Peyer's patch (tissue), 4 donors: ENCODE data around the gene ANO7.

Experiments
- POLR2A ChIP-seq, 2 donors: fragments of 450-650 bp; IDR thresholded peaks; one replicate each; pipeline ENCODE4 v1.5.1; 2017; ENCODE audit warnings: antibody characterized with exemption in 2 of 2, mild to moderate bottlenecking in 2 of 2, moderate library complexity in 2 of 2
- TF ChIP-seq, protein P1 (sequence below), 6 experiments: fragments of 450-650 bp in 4 of 6; fragments of 200-600 bp in 2 of 6; sonication (generic) in 1 of 6; IDR thresholded peaks; one replicate each; pipeline ENCODE4 v1.5.1; 2017 to 2019; ENCODE audit warnings: antibody characterized with exemption in 6 of 6, mild to moderate bottlenecking in 3 of 6, moderate library complexity in 1 of 6

DNA sequence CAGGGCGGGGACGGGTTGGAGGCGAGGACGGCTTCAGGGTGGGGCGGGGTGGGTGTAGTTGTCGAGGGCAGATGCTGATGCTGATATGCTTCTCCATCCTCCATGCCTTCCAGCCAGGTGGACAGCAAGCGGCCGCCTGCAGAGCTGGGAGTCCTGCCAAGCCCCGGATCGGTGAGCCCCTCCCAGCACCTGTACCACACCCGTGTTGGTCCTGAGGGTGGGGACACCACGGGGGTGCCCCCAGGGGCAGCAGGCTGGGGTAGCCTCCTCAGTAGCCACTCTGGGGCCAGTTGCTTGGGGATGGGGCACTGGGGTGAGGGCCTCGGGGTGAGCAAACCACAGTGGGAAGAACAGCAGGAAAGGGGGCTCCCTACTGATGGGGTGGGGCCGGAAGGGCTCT is 2.6 kb downstream of the ANO7 start:
- no peak for TF ChIP-seq POLR2A (IDR thresholded peaks at IDR 0.05)
- TF ChIP-seq, protein P1, sequence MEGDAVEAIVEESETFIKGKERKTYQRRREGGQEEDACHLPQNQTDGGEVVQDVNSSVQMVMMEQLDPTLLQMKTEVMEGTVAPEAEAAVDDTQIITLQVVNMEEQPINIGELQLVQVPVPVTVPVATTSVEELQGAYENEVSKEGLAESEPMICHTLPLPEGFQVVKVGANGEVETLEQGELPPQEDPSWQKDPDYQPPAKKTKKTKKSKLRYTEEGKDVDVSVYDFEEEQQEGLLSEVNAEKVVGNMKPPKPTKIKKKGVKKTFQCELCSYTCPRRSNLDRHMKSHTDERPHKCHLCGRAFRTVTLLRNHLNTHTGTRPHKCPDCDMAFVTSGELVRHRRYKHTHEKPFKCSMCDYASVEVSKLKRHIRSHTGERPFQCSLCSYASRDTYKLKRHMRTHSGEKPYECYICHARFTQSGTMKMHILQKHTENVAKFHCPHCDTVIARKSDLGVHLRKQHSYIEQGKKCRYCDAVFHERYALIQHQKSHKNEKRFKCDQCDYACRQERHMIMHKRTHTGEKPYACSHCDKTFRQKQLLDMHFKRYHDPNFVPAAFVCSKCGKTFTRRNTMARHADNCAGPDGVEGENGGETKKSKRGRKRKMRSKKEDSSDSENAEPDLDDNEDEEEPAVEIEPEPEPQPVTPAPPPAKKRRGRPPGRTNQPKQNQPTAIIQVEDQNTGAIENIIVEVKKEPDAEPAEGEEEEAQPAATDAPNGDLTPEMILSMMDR (IDR thresholded peaks at IDR 0.05), result no peak
